Measurements from ENCODE around the gene SPATA16.
"Not testable (repeated sequence)": the region's sequence is repeated elsewhere in the genome, so short reads cannot be mapped to it uniquely, and the experiment has no call there.

Gene SPATA16

GRCh38 chr3:172869368-172869771 lies 271.7 kb downstream of the SPATA16 start:
- DNase-seq, result peak; percentile 65

GRCh38 chr3:172868582-172869200 lies 272.3 kb downstream of the SPATA16 start:
- peak; percentile 37 for DNase-seq

GRCh38 chr3:172866726-172867350 lies 274.2 kb downstream of the SPATA16 start:
- not testable (repeated sequence) for DNase-seq

GRCh38 chr3:172859041-172859440 lies 282.0 kb downstream of the SPATA16 start:
- DNase-seq, result no peak

- no peak for DNase-seq
Measured at GRCh38 chr3:172856795-172857742, 284.0 kb downstream of the SPATA16 start.

- DNase-seq, result no peak
Measured at GRCh38 chr3:172855037-172855436, 286.0 kb downstream of the SPATA16 start.

GRCh38 chr3:172853921-172854666 lies 286.9 kb downstream of the SPATA16 start:
- no peak for DNase-seq

- no peak for DNase-seq
Measured at GRCh38 chr3:172853005-172853404, 288.0 kb downstream of the SPATA16 start.

GRCh38 chr3:172848910-172849309 lies 292.1 kb downstream of the SPATA16 start:
- DNase-seq, result no peak

GRCh38 chr3:172847292-172847691 lies 293.7 kb downstream of the SPATA16 start:
- DNase-seq, result no peak

GRCh38 chr3:172846706-172847105 lies 294.3 kb downstream of the SPATA16 start:
- no peak for DNase-seq

- no peak for DNase-seq
Measured at GRCh38 chr3:172846103-172846561, 294.9 kb downstream of the SPATA16 start.

GRCh38 chr3:172844428-172844827 lies 296.6 kb downstream of the SPATA16 start:
- DNase-seq, result no peak

- DNase-seq, result no peak
Measured at GRCh38 chr3:172840913-172841312, 300.1 kb downstream of the SPATA16 start.

GRCh38 chr3:172840463-172840862 lies 300.6 kb downstream of the SPATA16 start:
- no peak for DNase-seq

GRCh38 chr3:172839679-172840078 lies 301.4 kb downstream of the SPATA16 start:
- no peak for DNase-seq
